GM20000 (cell line): ENCODE data around the gene SLC25A11.

Experiments
- DNase-seq: peaks from one replicate; pipeline ENCODE4 v3.0.0; 2012; ENCODE audit warnings: low spot score
- CTCF ChIP-seq: IDR thresholded peaks from 2 replicates; pipeline ENCODE4 v1.5.1; 2012; ENCODE audit warnings: mild to moderate bottlenecking, control low read depth; ENCODE audit errors: extremely low read depth, missing control alignments

Gene SLC25A11

DNA sequence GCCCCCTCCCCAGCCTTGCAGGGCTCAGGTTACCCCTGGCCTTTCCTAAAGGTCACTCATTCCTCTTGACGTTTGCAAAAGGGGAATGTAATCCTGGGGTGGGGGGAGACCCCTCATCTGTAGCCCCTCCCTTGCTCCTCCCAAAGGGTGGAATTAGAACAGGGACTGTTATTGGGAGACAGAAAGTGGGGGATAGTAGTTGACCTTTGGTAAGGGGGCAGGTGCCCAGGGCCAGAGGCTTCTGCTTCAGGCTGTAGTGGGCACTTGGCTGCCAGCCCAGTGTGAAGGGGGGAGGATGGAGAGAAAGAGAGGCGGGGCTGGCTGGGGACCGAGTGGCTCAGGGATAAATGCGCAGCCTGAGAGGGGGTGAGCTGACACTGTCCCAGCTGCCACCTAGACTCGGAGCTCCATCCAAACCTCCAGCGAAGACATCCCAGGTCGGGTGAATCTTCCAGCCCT lies 10.9 kb upstream of the SLC25A11 start, which contains the start of gene ENO3:
TSS of gene ENO3 (plus strand) at position 374 of the 459 bp plus-strand sequence. CDS start 711 bp downstream, outside the sequence.
- TF ChIP-seq CTCF: no peak
- no peak for DNase-seq

DNA sequence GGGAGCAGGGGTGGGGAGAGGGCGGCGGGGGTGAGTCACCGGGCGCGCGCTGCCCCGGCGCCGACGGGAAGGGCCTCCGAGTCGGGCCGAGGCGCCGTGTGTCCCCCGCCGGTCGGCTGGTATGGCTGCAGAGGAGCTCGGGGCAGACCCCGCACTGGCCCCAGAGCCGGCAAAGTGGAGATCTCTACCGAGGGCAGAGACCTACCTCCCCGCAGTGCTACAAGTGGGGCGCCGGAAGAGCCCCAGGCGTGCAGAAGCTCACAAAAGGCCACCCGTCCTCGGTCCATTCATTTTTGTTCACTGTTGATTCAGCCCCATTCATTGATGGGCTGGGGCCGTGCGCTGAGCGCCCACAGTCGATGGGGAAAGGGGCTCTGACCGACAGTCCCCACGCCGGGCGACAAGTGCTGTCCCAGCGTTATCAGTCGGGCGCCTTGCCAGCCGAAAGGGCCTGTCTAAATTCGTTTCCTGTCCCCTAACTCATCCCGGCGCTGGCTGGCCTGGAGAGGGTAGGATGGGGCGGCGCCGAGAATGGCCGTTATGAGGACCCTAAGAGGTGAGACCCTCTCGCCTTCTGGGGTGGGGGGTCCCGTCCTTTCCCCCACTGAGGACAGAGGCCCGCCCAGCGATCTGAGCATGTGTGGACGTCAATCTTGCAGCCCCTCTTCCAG lies 10.4 kb upstream of the SLC25A11 start:
- no peak for TF ChIP-seq CTCF
- no peak for DNase-seq

GRCh38 chr17:4949321-4950074 lies 9.7 kb upstream of the SLC25A11 start:
- DNase-seq: peak; percentile 93
- no peak for TF ChIP-seq CTCF

DNA sequence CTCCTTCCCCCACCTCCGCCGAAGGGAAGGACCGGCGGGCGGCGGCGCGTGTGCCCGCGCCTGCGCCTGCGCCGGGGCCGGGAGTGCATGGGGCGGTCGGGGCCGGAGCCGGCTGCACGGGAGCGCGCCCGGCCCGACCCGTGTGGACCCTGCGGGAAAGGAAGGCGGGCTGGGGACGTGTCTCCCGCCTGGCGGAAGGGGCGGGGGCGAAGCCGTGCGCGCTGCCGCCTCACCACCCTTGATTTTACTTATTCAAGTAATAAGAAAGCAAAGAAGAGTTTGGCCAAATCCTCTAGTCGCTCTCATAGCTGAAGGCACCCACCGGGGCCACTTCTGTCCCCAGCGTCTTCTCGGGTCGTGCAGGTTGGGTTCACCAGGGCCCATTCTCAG lies 9.1 kb upstream of the SLC25A11 start:
- peak; percentile 93 for DNase-seq

GRCh38 chr17:4948166-4948930 lies 8.5 kb upstream of the SLC25A11 start, which contains the start of gene PFN1:
TSS of gene PFN1 (minus strand) at chr17:4948530. CDS start at chr17:4948394, 136 bp downstream.
- no peak for TF ChIP-seq CTCF
- DNase-seq: peak; percentile 94

More for the DNA sequence above, 9.1 kb upstream of the SLC25A11 start:
- TF ChIP-seq CTCF: no peak

GRCh38 chr17:4947411-4948165 lies 7.7 kb upstream of the SLC25A11 start:
- peak; percentile 81 for DNase-seq
- TF ChIP-seq CTCF: no peak
